HEK293 (cell line): ENCODE measurements around the gene ABCB11.
"Not testable (repeated sequence)": the region's sequence is repeated elsewhere in the genome, so short reads cannot be mapped to it uniquely, and the experiment has no call there.

ENCODE experiments used
- CTCF ChIA-PET: fragments of 350-600 bp; formaldehyde crosslinking; extraction: SDS; loops from one replicate; lab custom pipeline; 2021; ENCODE audit warnings: antibody characterized with exemption; lab: Yijun Ruan, JAX
- POLR2A ChIA-PET: fragments of 300-600 bp; formaldehyde crosslinking; extraction: SDS; loops from one replicate; lab custom pipeline; 2020; ENCODE audit warnings: antibody characterized with exemption, inconsistent platforms; lab: Yijun Ruan, JAX
- H3K27ac ChIP-seq: fragments of 200-500 bp; sonication (Bioruptor generic); 2 replicates; pipeline ENCODE4 v1.5.1; 2014; ENCODE audit warnings: low read depth, low read length, control low read depth, inconsistent platforms; ENCODE audit errors: extremely low read depth
- H3K36me3 ChIP-seq, 2 experiments: fragments of 200-500 bp in 1 of 2; sonication (Bioruptor generic) in 1 of 2; 1 replicate in 1 of 2; 2 replicates in 1 of 2; pipeline ENCODE4 v1.5.1; 2014 to 2017; ENCODE audit warnings: inconsistent platforms in 2 of 2, low read length in 2 of 2; ENCODE audit not compliant: control insufficient read depth in 2 of 2, insufficient read depth in 1 of 2
- H3K4me1 ChIP-seq: fragments of 200-500 bp; sonication (Bioruptor generic); 2 replicates; pipeline ENCODE4 v1.5.1; 2014; ENCODE audit warnings: mild to moderate bottlenecking, low read length, inconsistent platforms; ENCODE audit not compliant: control insufficient read depth, insufficient read depth
- H3K4me3 ChIP-seq: 2 replicates; pipeline ENCODE4 v1.5.1; 2011; ENCODE audit warnings: low read depth, mild to moderate bottlenecking, control low read depth, low read length, moderate library complexity
- H3K9me3 ChIP-seq: fragments of 200-500 bp; sonication (Bioruptor generic); 2 replicates; pipeline ENCODE4 v1.5.1; 2014; ENCODE audit warnings: low read depth, low read length, inconsistent platforms; ENCODE audit not compliant: control insufficient read depth, insufficient read depth
- ATF2 ChIP-seq: fragments of 450-650 bp; formaldehyde crosslinking; IDR thresholded peaks from 2 replicates; pipeline ENCODE4 v1.5.1; 2016; ENCODE audit warnings: missing biosample characterization, missing genetic modification characterization, low read depth
- HOXC10 ChIP-seq: sonication (generic); formaldehyde crosslinking; IDR thresholded peaks from 2 replicates; pipeline ENCODE4 v1.8.1; 2023; ENCODE audit warnings: mild to moderate bottlenecking, missing genetic modification reagents
- KLF10 ChIP-seq: fragments of 450-650 bp; IDR thresholded peaks from 2 replicates; pipeline ENCODE4 v1.5.1; 2018; ENCODE audit warnings: missing biosample characterization, mild to moderate bottlenecking, missing genetic modification characterization
- RBAK ChIP-seq: fragments of 450-650 bp; formaldehyde crosslinking; IDR thresholded peaks from 2 replicates; pipeline ENCODE4 v1.5.1; 2016; ENCODE audit warnings: missing biosample characterization, missing genetic modification characterization
- TCF7L2 ChIP-seq: IDR thresholded peaks from 2 replicates; pipeline ENCODE4 v1.6.1; 2011; ENCODE audit warnings: low read depth, mild to moderate bottlenecking, inconsistent platforms, low read length, moderate library complexity, borderline replicate concordance
- ZBTB6 ChIP-seq: fragments of 450-650 bp; formaldehyde crosslinking; IDR thresholded peaks from 2 replicates; pipeline ENCODE4 v1.5.1; 2017; ENCODE audit warnings: missing biosample characterization, missing genetic modification characterization
- ZBTB8A ChIP-seq: fragments of 450-650 bp; formaldehyde crosslinking; IDR thresholded peaks from 2 replicates; pipeline ENCODE4 v1.5.1; 2016; ENCODE audit warnings: missing biosample characterization, missing genetic modification characterization
- ZEB2 ChIP-seq: fragments of 450-650 bp; formaldehyde crosslinking; IDR thresholded peaks from 2 replicates; pipeline ENCODE4 v1.5.1; 2016; ENCODE audit warnings: missing biosample characterization, missing genetic modification characterization
- ZFP37 ChIP-seq: fragments of 450-650 bp; formaldehyde crosslinking; IDR thresholded peaks from 2 replicates; pipeline ENCODE4 v1.5.1; 2016; ENCODE audit warnings: missing biosample characterization, missing genetic modification characterization
- ZNF184 ChIP-seq: fragments of 450-650 bp; IDR thresholded peaks from 2 replicates; pipeline ENCODE4 v1.5.1; 2018; ENCODE audit warnings: missing biosample characterization, mild to moderate bottlenecking, missing genetic modification characterization
- ZNF292 ChIP-seq: fragments of 450-650 bp; formaldehyde crosslinking; IDR thresholded peaks from 2 replicates; pipeline ENCODE4 v1.5.1; 2016; ENCODE audit warnings: low read depth, missing biosample characterization, missing genetic modification characterization, borderline replicate concordance
- ZNF398 ChIP-seq: fragments of 450-650 bp; formaldehyde crosslinking; IDR thresholded peaks from 2 replicates; pipeline ENCODE4 v1.5.1; 2017; ENCODE audit warnings: missing biosample characterization, missing genetic modification characterization
- ZNF426 ChIP-seq: fragments of 450-650 bp; formaldehyde crosslinking; IDR thresholded peaks from 2 replicates; pipeline ENCODE4 v1.5.1; 2017; ENCODE audit warnings: missing biosample characterization, missing genetic modification characterization, mild to moderate bottlenecking, inconsistent platforms, moderate library complexity
- ZNF433 ChIP-seq: fragments of 450-650 bp; formaldehyde crosslinking; IDR thresholded peaks from 2 replicates; pipeline ENCODE4 v1.5.1; 2016; ENCODE audit warnings: missing biosample characterization, missing genetic modification characterization, low read depth
- ZNF48 ChIP-seq: fragments of 450-650 bp; formaldehyde crosslinking; IDR thresholded peaks from 2 replicates; pipeline ENCODE4 v1.5.1; 2016; ENCODE audit warnings: missing biosample characterization, missing genetic modification characterization
- ZNF544 ChIP-seq: fragments of 450-650 bp; formaldehyde crosslinking; IDR thresholded peaks from 2 replicates; pipeline ENCODE4 v1.5.0; 2017; ENCODE audit warnings: missing biosample characterization, missing genetic modification characterization
- ZNF558 ChIP-seq: fragments of 450-650 bp; formaldehyde crosslinking; IDR thresholded peaks from 2 replicates; pipeline ENCODE4 v1.5.1; 2016; ENCODE audit warnings: missing biosample characterization, missing genetic modification characterization
- ZNF621 ChIP-seq: fragments of 450-650 bp; formaldehyde crosslinking; IDR thresholded peaks from 2 replicates; pipeline ENCODE4 v1.5.1; 2017; ENCODE audit warnings: missing biosample characterization, missing genetic modification characterization
- ZNF645 ChIP-seq: fragments of 450-650 bp; formaldehyde crosslinking; IDR thresholded peaks from 2 replicates; pipeline ENCODE4; 2016; ENCODE audit warnings: missing biosample characterization, missing genetic modification characterization
- ZNF664 ChIP-seq: fragments of 450-650 bp; formaldehyde crosslinking; IDR thresholded peaks from 2 replicates; pipeline ENCODE4 v1.5.1; 2016; ENCODE audit warnings: missing biosample characterization, missing genetic modification characterization
- ZNF704 ChIP-seq: fragments of 450-650 bp; formaldehyde crosslinking; IDR thresholded peaks from 2 replicates; pipeline ENCODE4 v1.5.1; 2016; ENCODE audit warnings: missing biosample characterization, missing genetic modification characterization
- ZNF747 ChIP-seq: fragments of 450-650 bp; formaldehyde crosslinking; IDR thresholded peaks from 2 replicates; pipeline ENCODE4 v1.5.1; 2016; ENCODE audit warnings: missing biosample characterization, missing genetic modification characterization
- ZNF76 ChIP-seq: fragments of 450-650 bp; formaldehyde crosslinking; IDR thresholded peaks from 2 replicates; pipeline ENCODE4; 2016; ENCODE audit warnings: low read depth, missing biosample characterization, missing genetic modification characterization, borderline replicate concordance
- ZNF830 ChIP-seq: fragments of 450-650 bp; IDR thresholded peaks from 2 replicates; pipeline ENCODE4 v1.5.0; 2018; ENCODE audit warnings: missing biosample characterization, missing genetic modification characterization, low read depth, mild to moderate bottlenecking, moderate library complexity
- ZSCAN30 ChIP-seq: fragments of 450-650 bp; IDR thresholded peaks from 2 replicates; pipeline ENCODE4 v1.5.1; 2018; ENCODE audit warnings: missing biosample characterization, mild to moderate bottlenecking, missing genetic modification characterization, moderate library complexity

Gene ABCB11

GRCh38 chr2:169066897-169067296 lies 35.8 kb upstream of the ABCB11 start (continued):
- TF ChIP-seq ZNF544 (tag by site-specific recombination): no peak
- TF ChIP-seq RBAK: no peak
- no peak for TF ChIP-seq ZNF292
- TF ChIP-seq ZNF621 (tag by site-specific recombination): no peak
- TF ChIP-seq ZNF664: no peak

- ChIA-PET POLR2A (no interaction called here), CTCF (interaction anchor here (0.7 to 1.4 kb wide), 3 partner anchors 43 to 105 kb away, joined by 3 to 4 read pairs (median 3); no protein-coding TSS in a partner anchor)
- Histone ChIP-seq H3K4me1 (no peaks in the 10 kb centered on the region), H3K4me3 (no peak overlapping the region), H3K27ac (no peak overlapping the region), H3K36me3 (no peaks in the 10 kb centered on the region), H3K9me3 (no peaks in the 10 kb centered on the region)
- no peak for TF ChIP-seq ZNF48
- TF ChIP-seq ZNF76: no peak
- no peak for TF ChIP-seq ZBTB6
- no peak for TF ChIP-seq ZNF426 (tag by site-specific recombination)
- TF ChIP-seq TCF7L2: no peak
- TF ChIP-seq ZNF558 (tag by site-specific recombination): no peak
- no peak for TF ChIP-seq ZBTB8A (tag by site-specific recombination)
- no peak for TF ChIP-seq ZNF704 (tag by site-specific recombination)
- no peak for TF ChIP-seq ZNF184
- TF ChIP-seq ATF2: no peak
- TF ChIP-seq ZNF645 (tag by site-specific recombination): no peak
- no peak for TF ChIP-seq ZSCAN30 (tag by site-specific recombination)
- TF ChIP-seq HOXC10: no peak
Measured at GRCh38 chr2:169065864-169066517, 34.9 kb upstream of the ABCB11 start.

GRCh38 chr2:169065422-169065821 lies 34.3 kb upstream of the ABCB11 start:
- no peaks in the 10 kb centered on the region for H3K36me3 ChIP-seq
- no peaks in the 10 kb centered on the region for H3K4me1 ChIP-seq
- no peak overlapping the region for H3K4me3 ChIP-seq
- TF ChIP-seq ZFP37 (tag by site-specific recombination): no peak
- no peak for TF ChIP-seq ZNF830 (tag by site-specific recombination)
- TF ChIP-seq ZNF398 (tag by site-specific recombination): no peak
- no peak for TF ChIP-seq ZNF747 (tag by site-specific recombination)
- no peak for TF ChIP-seq ZEB2 (tag by site-specific recombination)
- no peak for TF ChIP-seq KLF10 (tag by site-specific recombination)
- no peak for TF ChIP-seq ZNF433 (tag by site-specific recombination)
- TF ChIP-seq, all 188 proteins: peak for 0
- H3K27ac ChIP-seq: no peak overlapping the region
- ChIA-PET POLR2A (no interaction called here), CTCF (interaction anchor here (1.2 to 1.4 kb wide), 2 partner anchors 66 to 104 kb away, joined by 3 to 4 read pairs; no protein-coding TSS in a partner anchor)
- no peaks in the 10 kb centered on the region for H3K9me3 ChIP-seq

- CTCF ChIA-PET, H3K4me1 ChIP-seq, H3K36me3 ChIP-seq, H3K4me3 ChIP-seq, H3K27ac ChIP-seq, POLR2A ChIA-PET, H3K9me3 ChIP-seq: not testable (repeated sequence)
Measured at GRCh38 chr2:169064199-169064598, 33.1 kb upstream of the ABCB11 start.
